ENCODE measurements around the gene FN3KRP.

DNA sequence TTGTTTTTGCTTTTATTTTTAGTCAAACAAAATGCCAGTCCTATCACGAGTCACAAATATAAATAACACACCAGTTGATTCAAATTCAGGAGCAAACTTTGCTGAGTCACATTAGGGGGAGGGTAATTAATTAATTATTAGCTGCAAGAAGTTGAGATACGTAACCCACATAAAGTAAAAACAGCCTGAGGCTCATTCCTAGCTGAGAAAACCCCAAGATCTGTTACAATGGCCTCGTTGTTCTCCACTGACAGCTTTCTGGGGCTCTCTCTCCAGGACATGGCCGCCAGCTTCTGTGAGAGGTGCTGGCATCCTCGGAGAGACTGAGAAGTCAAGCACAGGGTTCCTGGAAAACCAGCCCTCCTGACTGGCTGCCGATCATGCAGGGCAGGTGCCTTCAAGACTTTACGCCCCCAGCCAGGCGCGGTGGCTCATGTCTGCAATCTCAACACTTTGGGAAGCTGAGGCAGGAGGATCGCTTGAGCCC, 29.1 kb upstream of the FN3KRP start:
- no peak for TF ChIP-seq GABPA (IDR thresholded peaks at IDR 0.05 in 1 of 2, conservative IDR thresholded peaks at IDR 0.05 in 1 of 2)
- TF ChIP-seq, protein P1, sequence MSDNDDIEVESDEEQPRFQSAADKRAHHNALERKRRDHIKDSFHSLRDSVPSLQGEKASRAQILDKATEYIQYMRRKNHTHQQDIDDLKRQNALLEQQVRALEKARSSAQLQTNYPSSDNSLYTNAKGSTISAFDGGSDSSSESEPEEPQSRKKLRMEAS (IDR thresholded peaks at IDR 0.05): no peak
- no peak for TF ChIP-seq CTCF (IDR thresholded peaks at IDR 0.05; ENCODE audit: low read depth, low read length, missing input control)
- TF ChIP-seq TAF1 (conservative IDR thresholded peaks at IDR 0.05): no peak
- TF ChIP-seq HNF4G (IDR thresholded peaks at IDR 0.05): no peak
- TF ChIP-seq JUND (IDR thresholded peaks at IDR 0.05): peak in 1 of 2 donors; percentile 51

Measured in liver (tissue), 3 donors.